Stimulated activated CD8-positive, alpha-beta memory T cell treated with anti-CD3 and anti-CD28 coated beads, Interleukin-4, amount 100 ng/mL, for 24 hours (primary cell): ENCODE results near the gene C2orf66.

Experiments
- DNase-seq: peaks from one replicate; pipeline ENCODE4 v3.0.0-alpha.2; 2020; ENCODE audit warnings: low read depth

C2orf66 gene

GRCh38 chr2:196809260-196809659, at the start of gene C2orf66:
C2orf66 (minus strand) TSS chr2:196809355; CDS start chr2:196809336, 19 bp downstream.
- DNase-seq: no peak

GRCh38 chr2:196854629-196855028, 45.5 kb upstream of the C2orf66 start:
- no peak for DNase-seq

- no peak for DNase-seq
Observed at GRCh38 chr2:196853301-196854087, 44.3 kb upstream of the C2orf66 start.

- no peak for DNase-seq
Observed at GRCh38 chr2:196851088-196851487, 41.9 kb upstream of the C2orf66 start.

- DNase-seq: no peak
Observed at GRCh38 chr2:196849895-196850294, 40.7 kb upstream of the C2orf66 start.

GRCh38 chr2:196846295-196846694, 37.1 kb upstream of the C2orf66 start:
- no peak for DNase-seq

GRCh38 chr2:196845371-196845770, 36.2 kb upstream of the C2orf66 start:
- DNase-seq: no peak

GRCh38 chr2:196840171-196840570, 31.0 kb upstream of the C2orf66 start:
- no peak for DNase-seq

GRCh38 chr2:196839574-196839973, 30.4 kb upstream of the C2orf66 start:
- DNase-seq: no peak

GRCh38 chr2:196836440-196836839, 27.3 kb upstream of the C2orf66 start:
- no peak for DNase-seq

- no peak for DNase-seq
Observed at GRCh38 chr2:196830701-196831100, 21.5 kb upstream of the C2orf66 start.

- no peak for DNase-seq
Observed at GRCh38 chr2:196827356-196827755, 18.2 kb upstream of the C2orf66 start.

GRCh38 chr2:196823750-196824522, 14.8 kb upstream of the C2orf66 start:
- no peak for DNase-seq

GRCh38 chr2:196821195-196821594, 12.0 kb upstream of the C2orf66 start:
- no peak for DNase-seq

- DNase-seq: no peak
Observed at GRCh38 chr2:196808083-196808665, 981 bp downstream of the C2orf66 start.

GRCh38 chr2:196804381-196804780, 4.8 kb downstream of the C2orf66 start:
- no peak for DNase-seq

GRCh38 chr2:196802401-196802800, 6.8 kb downstream of the C2orf66 start:
- DNase-seq: no peak

GRCh38 chr2:196801674-196802261, 7.4 kb downstream of the C2orf66 start:
- DNase-seq: no peak

- DNase-seq: no peak
Observed at GRCh38 chr2:196798980-196799379, 10.2 kb downstream of the C2orf66 start.

GRCh38 chr2:196792865-196793264, 16.3 kb downstream of the C2orf66 start:
- no peak for DNase-seq

- no peak for DNase-seq
Observed at GRCh38 chr2:196783431-196784094, 25.6 kb downstream of the C2orf66 start.

- no peak for DNase-seq
Observed at GRCh38 chr2:196767101-196767500, 42.1 kb downstream of the C2orf66 start.
